Measurements from ENCODE around the gene GNAL. TPM values are rescaled to one million over a fixed set of nuclear protein-coding genes. Genes with fewer than 3 reads are reported as not detected.
A peak's percentile ranks its signal among the peaks of the same experiment; 100 is the strongest.
"Not testable (repeated sequence)": the region's sequence is repeated elsewhere in the genome, so short reads cannot be mapped to it uniquely, and the experiment has no call there.

The GNAL gene
- total and polyA plus RNA-seq, 3 donors from 2014 or later: 11.6 to 12.8 (median 12.1) TPM

DNA sequence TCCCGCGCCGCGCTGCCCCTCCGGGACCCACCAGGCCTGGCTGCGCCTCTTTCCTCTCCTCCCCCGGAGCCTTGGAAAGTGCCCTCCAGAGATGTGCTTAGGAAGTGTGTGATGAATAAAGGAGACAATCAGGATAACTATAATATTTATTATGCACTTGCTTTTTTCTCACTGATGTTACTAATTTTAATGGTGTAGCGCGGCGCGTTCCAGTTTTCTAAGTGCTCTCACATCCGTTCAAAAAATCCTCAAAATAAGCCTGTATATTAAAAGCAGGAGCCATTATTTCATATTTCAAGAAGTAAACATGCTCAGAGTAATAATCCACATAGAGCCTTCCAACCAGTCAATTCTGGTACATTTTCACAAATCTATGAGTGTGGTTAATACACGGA lies 220.0 kb downstream of the GNAL start:
- intact Hi-C loops (cut with DNase I; ENCODE audit: low total_unique reads): no loop called here
- WGBS, 2 donors: 2 to 3% methylated on average over 13 of the region's 13 CpGs

DNA sequence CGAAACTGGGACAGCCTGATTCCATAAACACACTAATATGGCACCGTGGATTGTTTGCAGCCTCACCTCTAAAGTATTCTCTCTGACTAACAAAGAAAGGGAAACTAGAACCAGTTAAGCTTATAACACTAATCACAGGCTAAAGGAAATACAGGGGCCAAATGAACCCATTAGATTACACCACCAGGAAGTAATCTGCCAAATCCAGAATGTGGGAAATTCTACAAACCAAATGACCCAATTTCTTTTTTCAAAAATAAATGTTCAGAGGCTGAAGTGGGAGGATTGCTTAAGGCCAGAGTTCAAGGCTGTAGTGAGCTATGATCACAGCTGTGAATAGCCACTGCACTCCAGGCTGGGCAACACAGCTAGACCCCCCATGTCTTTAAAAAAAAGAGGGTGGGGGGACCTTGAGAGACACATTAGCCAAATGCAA lies 220.5 kb downstream of the GNAL start:
- Histone ChIP-seq H3K27me3 (no peaks in the 10 kb centered on the region), H3K4me3 (no peak overlapping the region), H3K36me3 (ENCODE audit: low read depth, missing control alignments) (no peaks in the 10 kb centered on the region), H3K4me1 (peaks cover 10% of the 10 kb centered on the region), H3K9me3 (no peaks in the 10 kb centered on the region), H3K27ac (peak overlapping the region; percentile 98 to 99)
- intact Hi-C loops (cut with DNase I; ENCODE audit: low total_unique reads): no loop called here
- WGBS, 2 donors: 15 to 41% methylated on average over 2 of the region's 2 CpGs
- TF ChIP-seq, protein P1, sequence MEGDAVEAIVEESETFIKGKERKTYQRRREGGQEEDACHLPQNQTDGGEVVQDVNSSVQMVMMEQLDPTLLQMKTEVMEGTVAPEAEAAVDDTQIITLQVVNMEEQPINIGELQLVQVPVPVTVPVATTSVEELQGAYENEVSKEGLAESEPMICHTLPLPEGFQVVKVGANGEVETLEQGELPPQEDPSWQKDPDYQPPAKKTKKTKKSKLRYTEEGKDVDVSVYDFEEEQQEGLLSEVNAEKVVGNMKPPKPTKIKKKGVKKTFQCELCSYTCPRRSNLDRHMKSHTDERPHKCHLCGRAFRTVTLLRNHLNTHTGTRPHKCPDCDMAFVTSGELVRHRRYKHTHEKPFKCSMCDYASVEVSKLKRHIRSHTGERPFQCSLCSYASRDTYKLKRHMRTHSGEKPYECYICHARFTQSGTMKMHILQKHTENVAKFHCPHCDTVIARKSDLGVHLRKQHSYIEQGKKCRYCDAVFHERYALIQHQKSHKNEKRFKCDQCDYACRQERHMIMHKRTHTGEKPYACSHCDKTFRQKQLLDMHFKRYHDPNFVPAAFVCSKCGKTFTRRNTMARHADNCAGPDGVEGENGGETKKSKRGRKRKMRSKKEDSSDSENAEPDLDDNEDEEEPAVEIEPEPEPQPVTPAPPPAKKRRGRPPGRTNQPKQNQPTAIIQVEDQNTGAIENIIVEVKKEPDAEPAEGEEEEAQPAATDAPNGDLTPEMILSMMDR (IDR thresholded peaks at IDR 0.05): no peak
- TF ChIP-seq POLR2A (IDR thresholded peaks at IDR 0.05): no peak
- DNase-seq: no peak

More for the DNA sequence above, 220.0 kb downstream of the GNAL start:
- TF ChIP-seq, protein P1 (IDR thresholded peaks at IDR 0.05): no peak
- no peak for TF ChIP-seq POLR2A (IDR thresholded peaks at IDR 0.05)
- peak overlapping the region; percentile 91 to 99 for H3K4me3 ChIP-seq
- H3K36me3 ChIP-seq (ENCODE audit: low read depth, missing control alignments): no peaks in the 10 kb centered on the region
- no peaks in the 10 kb centered on the region for H3K9me3 ChIP-seq
- peaks cover 10% of the 10 kb centered on the region for H3K4me1 ChIP-seq
- no peak for DNase-seq
- H3K27ac ChIP-seq: peak overlapping the region; percentile 98 to 99
- no peaks in the 10 kb centered on the region for H3K27me3 ChIP-seq

- DNase-seq; intact Hi-C loops (cut with DNase I; ENCODE audit: low total_unique reads); H3K4me1 ChIP-seq; H3K27ac ChIP-seq; H3K27me3 ChIP-seq; H3K9me3 ChIP-seq; H3K36me3 ChIP-seq (ENCODE audit: low read depth, missing control alignments); H3K4me3 ChIP-seq: not testable (repeated sequence)
- WGBS, 2 donors: 63 to 75% methylated on average over 4 of the region's 4 CpGs
These were observed 227.8 kb downstream of the GNAL start for GRCh38 chr18:11916880-11917279.

- H3K27ac ChIP-seq; DNase-seq; H3K9me3 ChIP-seq; H3K27me3 ChIP-seq; H3K36me3 ChIP-seq (ENCODE audit: low read depth, missing control alignments); H3K4me1 ChIP-seq; H3K4me3 ChIP-seq; intact Hi-C loops (cut with DNase I; ENCODE audit: low total_unique reads): not testable (repeated sequence)
- WGBS, 2 donors: 70 to 97% methylated on average over 5 of the region's 5 CpGs
These were observed 230.5 kb downstream of the GNAL start for GRCh38 chr18:11919522-11919921.

DNA sequence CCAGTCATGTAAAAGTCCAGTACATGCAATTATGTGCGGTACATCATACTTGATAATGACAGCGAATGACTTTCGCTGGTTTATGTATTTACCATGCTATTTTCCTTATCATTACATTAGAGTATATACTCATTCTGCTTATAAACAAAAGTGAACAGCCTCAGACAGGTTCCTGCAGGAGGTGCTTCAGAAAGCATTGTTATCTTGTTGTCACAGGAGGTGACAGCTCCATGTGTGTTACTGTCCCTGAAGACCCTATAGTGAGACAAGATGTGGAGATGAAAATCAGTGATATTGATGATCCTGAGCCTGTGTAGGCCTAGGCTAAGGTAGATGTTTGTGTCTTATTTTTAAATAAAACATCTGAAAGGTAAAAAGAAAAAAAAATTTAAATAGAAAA lies 234.4 kb downstream of the GNAL start:
- Histone ChIP-seq H3K9me3 (no peaks in the 10 kb centered on the region), H3K27me3 (no peaks in the 10 kb centered on the region), H3K4me3 (no peak overlapping the region), H3K36me3 (ENCODE audit: low read depth, missing control alignments) (no peaks in the 10 kb centered on the region), H3K4me1 (no peaks in the 10 kb centered on the region), H3K27ac (no peak overlapping the region)
- TF ChIP-seq POLR2A (IDR thresholded peaks at IDR 0.05): no peak
- TF ChIP-seq, protein P1 (IDR thresholded peaks at IDR 0.05): no peak
- intact Hi-C loops (cut with DNase I; ENCODE audit: low total_unique reads): no loop called here
- 65 to 94% methylated on average over 3 of the region's 3 CpGs for WGBS, 2 donors
- no peak for DNase-seq

GRCh38 chr18:11925800-11926481 lies 236.9 kb downstream of the GNAL start:
- Histone ChIP-seq H3K9me3 (no peaks in the 10 kb centered on the region), H3K4me3 (no peak overlapping the region), H3K4me1 (no peaks in the 10 kb centered on the region), H3K36me3 (ENCODE audit: low read depth, missing control alignments) (no peaks in the 10 kb centered on the region), H3K27ac (no peak overlapping the region), H3K27me3 (no peaks in the 10 kb centered on the region)
- DNase-seq: no peak
- WGBS, 2 donors: 71% methylated on average over 12 of the region's 12 CpGs
- no peak for TF ChIP-seq POLR2A (IDR thresholded peaks at IDR 0.05)
- TF ChIP-seq, protein P1 (IDR thresholded peaks at IDR 0.05): no peak
- intact Hi-C loops (cut with DNase I; ENCODE audit: low total_unique reads): no loop called here

Measured in testis (tissue), 3 donors.